ENCODE measurements around the gene IFI16.
"Not testable (repeated sequence)": the region's sequence is repeated elsewhere in the genome, so short reads cannot be mapped to it uniquely, and the experiment has no call there.

IFI16 gene

GRCh38 chr1:159009704-159010361 is at the start of gene IFI16:
IFI16 (plus strand) TSS chr1:159009907; CDS start chr1:159014681, 4,774 bp downstream.
- FAIRE-seq = no peak

GRCh38 chr1:158961178-158961577 is 48.5 kb upstream of the IFI16 start:
- no peak for FAIRE-seq

- FAIRE-seq = no peak
Measured at GRCh38 chr1:158962983-158963382, 46.7 kb upstream of the IFI16 start.

- FAIRE-seq = no peak
Measured at GRCh38 chr1:158969166-158969565, 40.5 kb upstream of the IFI16 start.

- FAIRE-seq = no peak
Measured at GRCh38 chr1:158969855-158970254, 39.9 kb upstream of the IFI16 start.

GRCh38 chr1:158972841-158973240 is 36.9 kb upstream of the IFI16 start:
- no peak for FAIRE-seq

GRCh38 chr1:158976219-158976618 is 33.5 kb upstream of the IFI16 start:
- no peak for FAIRE-seq

- no peak for FAIRE-seq
Measured at GRCh38 chr1:158978730-158979129, 31.0 kb upstream of the IFI16 start.

GRCh38 chr1:158979229-158979628 is 30.5 kb upstream of the IFI16 start:
- no peak for FAIRE-seq

GRCh38 chr1:158983235-158983634 is 26.5 kb upstream of the IFI16 start:
- no peak for FAIRE-seq

GRCh38 chr1:158984386-158984785 is 25.3 kb upstream of the IFI16 start:
- FAIRE-seq = no peak

- no peak for FAIRE-seq
Measured at GRCh38 chr1:158989424-158989823, 20.3 kb upstream of the IFI16 start.

- no peak for FAIRE-seq
Measured at GRCh38 chr1:158992787-158993312, 16.9 kb upstream of the IFI16 start.

- no peak for FAIRE-seq
Measured at GRCh38 chr1:158996998-158997397, 12.7 kb upstream of the IFI16 start.

GRCh38 chr1:158998037-158998780 is 11.5 kb upstream of the IFI16 start:
- FAIRE-seq = no peak

GRCh38 chr1:158998781-158999161 is 10.9 kb upstream of the IFI16 start:
- FAIRE-seq = peak; percentile 97

- no peak for FAIRE-seq
Measured at GRCh38 chr1:158999316-159000069, 10.2 kb upstream of the IFI16 start.

- no peak for FAIRE-seq
Measured at GRCh38 chr1:159000070-159000409, 9.7 kb upstream of the IFI16 start.

- no peak for FAIRE-seq
Measured at GRCh38 chr1:159000625-159001024, 9.1 kb upstream of the IFI16 start.

- FAIRE-seq = no peak
Measured at GRCh38 chr1:159005161-159005560, 4.5 kb upstream of the IFI16 start.

GRCh38 chr1:159005676-159006075 is 4.0 kb upstream of the IFI16 start:
- no peak for FAIRE-seq

GRCh38 chr1:159006210-159006807 is 3.4 kb upstream of the IFI16 start:
- not testable (repeated sequence) for FAIRE-seq

GRCh38 chr1:159007726-159008125 is 2.0 kb upstream of the IFI16 start:
- FAIRE-seq = no peak

Measured in islet of Langerhans (tissue), 1 donor.